ENCODE measurements around the gene ZNF614. TPM values are rescaled to one million over a fixed set of nuclear protein-coding genes. Genes with fewer than 3 reads are reported as not detected.
"Not testable (repeated sequence)": the region's sequence is repeated elsewhere in the genome, so short reads cannot be mapped to it uniquely, and the experiment has no call there.

The ZNF614 gene
- 10.4 TPM for total RNA-seq

GRCh38 chr19:52028027-52028779 is at the start of gene ZNF614:
ZNF614 (minus strand) TSS chr19:52028379; CDS start chr19:52025745, 2,634 bp downstream.
- DNase-seq: peak; percentile 83

GRCh38 chr19:52070496-52070895 is 42.3 kb upstream of the ZNF614 start:
- DNase-seq: no peak

- DNase-seq: no peak
These were observed 41.5 kb upstream of the ZNF614 start for GRCh38 chr19:52069653-52070052.

- no peak for DNase-seq
These were observed 38.2 kb upstream of the ZNF614 start for GRCh38 chr19:52066258-52066863.

- DNase-seq: no peak
These were observed 37.2 kb upstream of the ZNF614 start for GRCh38 chr19:52065399-52065798.

GRCh38 chr19:52056480-52056879 is 28.3 kb upstream of the ZNF614 start:
- DNase-seq: not testable (repeated sequence)

- DNase-seq: not testable (repeated sequence)
These were observed 23.6 kb upstream of the ZNF614 start for GRCh38 chr19:52051736-52052135.

- peak; percentile 94 for DNase-seq
These were observed 20.6 kb upstream of the ZNF614 start, which contains the start of gene ZNF432 for GRCh38 chr19:52048555-52049501. ZNF432 (minus strand) TSS chr19:52048838; CDS start chr19:52046868, 1,970 bp downstream.

- DNase-seq: no peak
These were observed 11.0 kb upstream of the ZNF614 start for GRCh38 chr19:52039169-52039568.

GRCh38 chr19:52034051-52034728 is 6.0 kb upstream of the ZNF614 start:
- no peak for DNase-seq

- no peak for DNase-seq
These were observed 573 bp upstream of the ZNF614 start for GRCh38 chr19:52028780-52029123.

- not testable (repeated sequence) for DNase-seq
These were observed 1.8 kb downstream of the ZNF614 start for GRCh38 chr19:52026255-52026990.

- DNase-seq: not testable (repeated sequence)
These were observed 3.7 kb downstream of the ZNF614 start for GRCh38 chr19:52024478-52024877.

- no peak for DNase-seq
These were observed 6.0 kb downstream of the ZNF614 start for GRCh38 chr19:52022193-52022592.

- no peak for DNase-seq
These were observed 7.7 kb downstream of the ZNF614 start for GRCh38 chr19:52020506-52020905.

- DNase-seq: no peak
These were observed 17.5 kb downstream of the ZNF614 start for GRCh38 chr19:52010674-52011073.

GRCh38 chr19:52007806-52008557 is 20.2 kb downstream of the ZNF614 start, which contains the start of gene ZNF615:
ZNF615 (minus strand) TSS chr19:52008211; CDS start chr19:52003711, 4,500 bp downstream.
- DNase-seq: peak; percentile 90

- no peak for DNase-seq
These were observed 20.8 kb downstream of the ZNF614 start for GRCh38 chr19:52007451-52007805.

GRCh38 chr19:51994048-51994644 is 34.0 kb downstream of the ZNF614 start:
- no peak for DNase-seq

GRCh38 chr19:51993422-51993821 is 34.8 kb downstream of the ZNF614 start:
- DNase-seq: no peak

All from skin of body (tissue), 2 donors.